ENCODE data around the gene SLC8A3. TPM values are rescaled to one million over a fixed set of nuclear protein-coding genes. Genes with fewer than 3 reads are reported as not detected.

The SLC8A3 gene
- total RNA-seq, 1 donor from 2014 or later, result 0.24 TPM

GRCh38 chr14:69996216-69996615, 192.5 kb downstream of the SLC8A3 start:
- H3K27me3 Mint-ChIP-seq (ENCODE audit: insufficient read depth, low read depth), result no peaks in the 10 kb centered on the region
- H3K4me1 Mint-ChIP-seq, result no peaks in the 10 kb centered on the region
- peaks cover 11% of the 10 kb centered on the region for H3K4me1 ChIP-seq
- no peaks in the 10 kb centered on the region for H4K20me1 ChIP-seq (ENCODE audit: low read depth)
- H3K4me2 ChIP-seq, result no peak overlapping the region
- no peak for TF ChIP-seq EZH2 (IDR thresholded peaks at IDR 0.05)
- TF ChIP-seq EZH2phosphoT487 (IDR thresholded peaks at IDR 0.05), result no peak
- TF ChIP-seq CTCF (IDR thresholded peaks at IDR 0.05), result no peak
- no peak overlapping the region for H3K27ac Mint-ChIP-seq
- H3K36me3 Mint-ChIP-seq, result peaks cover 12% of the 10 kb centered on the region
- no peak overlapping the region for H2AFZ ChIP-seq (replicated peaks)
- H3K9me3 Mint-ChIP-seq, result no peaks in the 10 kb centered on the region
- H3K27ac ChIP-seq, result no peak overlapping the region
- no peaks in the 10 kb centered on the region for H3K27me3 ChIP-seq
- DNase-seq (ENCODE audit: low spot score), result no peak
- peaks cover 20% of the 10 kb centered on the region for H3K36me3 ChIP-seq
- H3K79me2 ChIP-seq (ENCODE audit: low read depth), result no peaks in the 10 kb centered on the region
- H3K9ac ChIP-seq, result no peak overlapping the region
- H3K4me3 ChIP-seq, result no peak overlapping the region
- H3K4me3 Mint-ChIP-seq, result no peak overlapping the region
- H3K9me3 ChIP-seq (ENCODE audit: low read depth), result no peaks in the 10 kb centered on the region
- no peaks in the 10 kb centered on the region for H3F3A ChIP-seq (ENCODE audit: low read depth)

Other genes starting within 250 kb of the SLC8A3 start
- 51.0 and 116 TPM in 2 replicates for gene COX16, start 170.7 kb upstream of the SLC8A3 start, total RNA-seq (ENCODE audit: low replicate concordance)
- 20.1 and 25.9 TPM in 2 replicates for gene SYNJ2BP, start 228.1 kb upstream of the SLC8A3 start, total RNA-seq (ENCODE audit: low replicate concordance)

Measured in neural progenitor cell (in vitro differentiated cells).